ENCODE measurements around the gene NDUFA8. TPM values are rescaled to one million over a fixed set of nuclear protein-coding genes. Genes with fewer than 3 reads are reported as not detected.

NDUFA8 gene
- total RNA-seq, 1 experiment from 2014 or later, result 47.9 TPM

DNA sequence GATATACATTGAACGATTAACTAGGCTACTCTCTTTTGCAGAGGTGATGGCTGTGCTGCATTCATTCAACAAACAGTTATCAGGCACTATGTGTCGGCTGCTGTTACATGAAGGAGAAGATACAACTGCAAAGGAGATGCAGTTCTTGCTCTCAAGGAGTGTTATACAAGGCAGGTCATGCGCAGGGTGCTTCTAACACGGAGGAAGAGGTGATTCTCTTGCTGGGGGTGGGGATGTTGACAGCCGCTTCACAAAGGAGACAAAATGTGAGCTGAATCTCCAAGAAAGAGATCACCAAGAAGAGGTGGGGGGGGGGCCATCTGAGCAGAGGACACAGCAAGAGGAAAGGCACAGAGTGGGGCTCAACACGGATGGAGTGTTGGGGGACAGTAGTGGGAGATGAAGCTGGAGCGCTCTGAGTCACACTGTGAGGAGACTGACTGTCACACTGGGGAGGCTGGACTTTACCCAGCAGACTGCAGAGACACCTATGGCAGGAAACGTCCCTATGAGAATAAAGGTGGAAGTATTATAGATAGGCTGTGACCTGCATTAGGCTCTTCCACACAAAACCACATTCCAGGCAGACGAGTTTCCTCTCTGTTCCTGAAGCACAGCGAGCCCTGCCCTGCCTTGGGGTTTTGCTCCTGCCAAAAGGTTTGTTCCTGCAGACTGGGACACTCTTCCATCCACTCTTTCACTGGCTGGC is 20.9 kb downstream of the NDUFA8 start:
- no peak for DNase-seq (ENCODE audit: low read depth)

DNA sequence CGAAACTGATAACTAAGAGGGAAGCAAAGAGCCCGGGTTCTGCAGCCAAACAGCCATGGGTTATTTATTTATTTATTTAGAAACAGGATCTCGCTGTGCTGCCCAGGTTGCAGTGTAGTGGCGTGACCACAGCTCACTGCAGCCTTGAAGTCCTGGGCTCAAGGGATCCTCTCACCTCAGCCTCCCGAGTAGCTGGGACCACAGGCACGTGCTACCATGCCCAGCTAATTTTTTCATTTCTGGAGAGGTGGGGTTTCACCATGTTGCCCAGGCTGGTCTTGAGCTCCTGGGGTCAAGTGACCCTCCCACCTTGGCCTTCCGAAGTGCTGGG is 24.1 kb downstream of the NDUFA8 start:
- no peak for DNase-seq (ENCODE audit: low read depth)

- DNase-seq (ENCODE audit: low read depth), result no peak
Measured at GRCh38 chr9:122134822-122135528, 24.6 kb downstream of the NDUFA8 start.

GRCh38 chr9:122133984-122134535 is 25.5 kb downstream of the NDUFA8 start:
- DNase-seq (ENCODE audit: low read depth), result no peak

GRCh38 chr9:122133263-122133983 is 26.2 kb downstream of the NDUFA8 start:
- DNase-seq (ENCODE audit: low read depth), result no peak

DNA sequence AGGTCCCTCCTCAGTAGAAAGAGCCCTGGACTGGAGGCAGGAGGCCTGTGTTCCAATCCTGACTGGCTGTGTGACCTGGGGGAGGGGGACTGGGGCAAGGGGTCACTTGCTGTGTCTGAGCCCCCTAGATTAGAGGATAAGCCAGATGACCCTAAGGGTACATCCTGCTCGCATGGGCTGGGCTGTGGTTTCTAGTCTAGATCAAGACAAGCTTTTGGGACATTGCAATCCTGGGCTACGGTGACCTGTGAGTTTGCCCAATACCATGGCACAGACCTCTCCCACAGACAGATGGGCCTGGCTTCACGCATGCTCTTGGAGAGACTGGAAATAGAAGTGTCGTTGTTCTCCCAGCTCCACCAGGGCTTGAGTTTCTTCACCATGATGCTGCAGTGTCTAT is 27.0 kb downstream of the NDUFA8 start:
- no peak for DNase-seq (ENCODE audit: low read depth)

DNA sequence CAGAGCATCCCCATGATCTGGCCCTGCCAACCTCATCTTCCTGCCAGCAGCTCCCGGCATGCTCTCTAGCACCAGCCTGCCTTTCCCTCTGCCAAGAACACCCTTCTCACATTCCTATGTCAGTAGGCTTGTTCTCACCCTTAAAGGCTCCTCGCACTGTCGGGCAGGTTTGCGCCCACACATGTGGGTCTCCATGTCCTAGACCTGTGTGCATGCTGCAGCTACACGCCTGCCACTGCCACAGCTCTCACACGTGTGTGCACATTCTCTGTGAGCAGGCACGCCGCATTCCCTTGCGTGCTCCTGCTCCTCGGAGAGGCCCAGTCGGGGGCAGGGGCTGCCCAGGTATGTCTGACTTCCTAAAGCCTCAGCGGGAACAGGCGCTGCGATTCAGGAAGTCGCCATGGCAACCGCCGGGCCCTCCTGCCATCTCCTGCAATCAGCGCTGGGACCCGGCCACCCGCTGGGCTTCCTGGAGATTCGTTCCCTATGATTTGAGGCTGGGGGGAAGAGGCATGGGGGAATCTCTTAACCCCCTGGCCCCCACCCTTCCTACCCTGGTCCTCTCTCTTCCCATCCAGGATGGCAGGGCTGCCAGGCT is 28.1 kb downstream of the NDUFA8 start:
- no peak for DNase-seq (ENCODE audit: low read depth)

DNA sequence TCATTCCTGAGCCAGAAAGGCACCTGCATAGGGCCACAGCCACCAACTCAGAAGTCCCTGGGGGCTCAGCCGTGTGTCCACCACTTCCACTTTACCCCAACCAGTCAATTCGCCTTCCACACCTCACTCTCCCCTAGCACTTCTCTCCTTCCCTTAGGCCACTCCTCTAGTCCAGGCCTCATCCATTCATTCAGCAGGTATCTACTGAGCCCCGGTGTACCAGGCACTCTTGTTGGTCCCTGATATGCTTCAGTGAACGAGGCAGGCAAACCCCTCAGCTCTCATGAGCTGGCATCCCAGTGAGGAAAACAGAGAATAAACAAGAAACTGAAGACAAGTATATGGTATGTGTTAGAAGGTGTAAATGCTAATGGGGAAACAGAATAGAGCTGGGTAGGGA is 28.7 kb downstream of the NDUFA8 start:
- no peak for DNase-seq (ENCODE audit: low read depth)

DNA sequence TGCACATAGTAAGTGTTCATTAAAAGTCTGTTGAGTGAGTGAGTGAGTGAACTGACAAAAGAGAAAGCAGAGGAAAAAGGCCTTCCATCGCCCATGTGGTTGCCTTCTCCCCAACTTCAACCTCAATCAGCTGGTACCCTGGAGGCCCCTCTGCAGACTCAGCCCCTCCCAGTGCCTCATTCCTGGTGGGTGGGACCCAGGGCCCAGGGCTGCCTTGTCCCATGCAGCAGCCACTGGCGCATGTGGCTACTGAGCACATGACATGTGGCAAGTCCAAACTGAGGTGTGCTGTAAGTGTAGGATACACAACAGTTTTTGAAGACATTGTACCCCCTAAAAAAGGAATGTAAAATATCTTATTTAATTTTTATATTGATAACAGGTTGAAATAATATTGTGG is 29.6 kb downstream of the NDUFA8 start:
- DNase-seq (ENCODE audit: low read depth), result no peak

DNA sequence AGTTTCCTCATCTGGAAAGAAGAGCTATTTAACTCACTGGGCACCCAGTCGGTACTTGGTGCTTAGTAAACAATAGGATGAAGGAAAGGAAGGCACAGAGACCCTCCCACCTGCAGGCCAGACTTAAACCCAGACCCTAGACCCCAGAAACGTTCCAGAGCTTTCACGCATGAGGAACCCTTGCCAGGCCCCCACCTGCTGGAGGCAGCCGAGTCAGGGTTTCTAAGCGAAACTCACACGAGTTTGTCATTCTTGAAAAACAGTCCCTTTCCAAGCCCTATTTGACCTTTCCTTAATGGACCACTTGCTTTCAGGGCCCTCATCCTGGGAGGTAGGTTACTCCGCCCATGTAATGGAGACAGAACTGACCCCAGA is 30.6 kb downstream of the NDUFA8 start:
- no peak for DNase-seq (ENCODE audit: low read depth)

- no peak for DNase-seq (ENCODE audit: low read depth)
Measured at GRCh38 chr9:122128007-122128968, 31.3 kb downstream of the NDUFA8 start.

DNA sequence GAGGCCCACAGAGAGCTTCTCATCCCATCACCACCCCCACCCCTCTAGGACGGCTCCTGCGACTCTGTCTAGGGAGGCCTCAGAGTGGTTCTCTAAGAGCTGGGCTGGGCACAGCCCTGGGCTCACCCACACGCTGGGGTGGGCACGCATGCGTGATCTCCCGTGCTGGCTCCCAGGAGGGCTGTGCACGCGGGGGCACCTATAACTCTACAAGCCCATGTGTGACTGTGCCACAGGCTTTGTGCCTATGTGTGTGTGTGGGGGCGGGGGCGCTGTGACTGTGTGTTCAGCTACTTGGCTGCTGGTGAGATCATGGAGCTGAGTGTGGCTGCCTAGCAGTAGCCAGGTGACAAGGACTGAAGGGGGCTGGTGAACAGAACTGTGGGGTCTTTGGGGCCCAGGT is 32.2 kb downstream of the NDUFA8 start:
- DNase-seq (ENCODE audit: low read depth), result no peak

DNA sequence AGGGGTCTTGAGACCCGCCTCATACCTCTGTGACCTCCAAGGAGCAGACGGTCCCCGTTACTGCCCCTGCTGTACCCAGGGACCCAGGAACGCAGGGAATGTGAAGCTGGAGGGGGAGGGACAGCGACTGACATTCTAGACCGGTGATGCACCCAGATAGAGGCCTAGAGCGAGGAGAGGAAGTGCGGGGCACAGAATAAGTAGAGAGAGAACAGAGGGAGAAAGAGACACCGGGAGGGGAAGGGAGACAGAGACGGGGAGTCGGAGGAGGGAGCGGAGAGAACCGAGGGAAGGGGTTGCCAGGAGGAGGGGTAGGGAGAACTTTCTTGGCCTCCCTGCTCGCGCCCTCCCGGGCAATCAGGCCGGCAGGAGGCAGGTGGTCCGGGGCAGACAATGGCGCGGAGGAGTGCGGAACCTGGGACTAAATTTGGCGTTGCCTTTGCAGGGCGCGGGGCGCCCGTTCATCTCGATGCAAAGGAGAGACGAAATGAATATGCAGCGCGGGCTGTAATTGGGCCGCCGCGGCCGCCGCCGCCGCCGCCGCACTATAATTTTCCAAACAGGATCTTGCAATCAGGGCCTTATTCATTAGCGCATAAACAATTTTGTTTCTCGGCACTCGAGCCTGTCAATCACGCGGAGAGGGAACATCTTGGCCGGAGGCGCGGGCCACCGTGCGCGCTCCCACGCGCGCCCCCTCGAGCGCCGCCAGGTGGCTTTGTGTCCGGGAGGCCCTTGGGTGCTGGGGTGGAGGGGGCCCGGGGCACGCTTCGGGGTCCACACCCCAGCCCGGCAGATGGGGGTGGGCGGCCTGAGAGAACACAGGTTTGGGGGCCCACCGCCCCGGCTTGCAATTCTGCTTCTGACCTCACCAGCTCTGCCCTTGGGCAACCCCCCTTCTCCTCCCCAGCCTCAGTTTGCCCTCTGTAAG is 33.0 kb downstream of the NDUFA8 start:
- no peak for DNase-seq (ENCODE audit: low read depth)

- no peak for DNase-seq (ENCODE audit: low read depth)
Measured at GRCh38 chr9:122125509-122126330, 33.9 kb downstream of the NDUFA8 start.

DNA sequence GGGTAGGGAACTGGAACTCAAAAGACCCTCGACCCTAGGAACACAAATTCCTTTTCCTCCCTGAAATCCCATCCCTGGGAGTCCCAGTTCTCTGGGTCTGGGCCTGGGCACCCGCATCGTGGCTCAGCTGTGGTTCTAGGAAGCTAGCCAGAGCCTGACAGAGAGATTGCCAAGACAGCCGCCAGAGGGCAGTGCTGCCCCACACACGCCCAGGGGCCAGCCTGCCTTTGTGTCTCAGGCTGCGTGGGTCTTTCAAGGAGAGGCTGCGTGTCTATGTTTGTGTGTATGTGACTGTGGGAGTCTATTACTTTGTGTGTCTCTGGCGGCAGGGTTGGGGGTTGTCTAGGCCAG is 34.4 kb downstream of the NDUFA8 start:
- peak; percentile 60 for DNase-seq (ENCODE audit: low read depth)

DNA sequence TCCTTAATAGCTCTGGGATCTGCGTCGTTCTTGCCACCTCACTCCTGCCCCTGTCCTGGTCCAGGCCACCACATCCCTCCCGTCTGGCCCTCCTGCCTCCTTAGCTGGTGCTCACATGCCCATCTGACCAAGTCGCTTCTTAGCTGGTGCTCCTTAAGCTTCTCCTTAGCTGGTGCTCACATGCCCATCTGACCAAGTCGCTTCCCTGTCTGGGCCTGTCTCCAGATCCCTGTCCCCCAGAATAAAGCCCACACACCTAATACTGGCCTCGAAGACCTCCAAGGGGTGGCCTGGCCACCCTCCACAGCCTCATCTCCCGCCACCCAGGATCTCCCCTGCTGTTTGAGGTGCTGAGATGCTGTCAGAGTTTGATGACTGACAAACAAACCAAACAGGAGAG is 35.1 kb downstream of the NDUFA8 start:
- no peak for DNase-seq (ENCODE audit: low read depth)

DNA sequence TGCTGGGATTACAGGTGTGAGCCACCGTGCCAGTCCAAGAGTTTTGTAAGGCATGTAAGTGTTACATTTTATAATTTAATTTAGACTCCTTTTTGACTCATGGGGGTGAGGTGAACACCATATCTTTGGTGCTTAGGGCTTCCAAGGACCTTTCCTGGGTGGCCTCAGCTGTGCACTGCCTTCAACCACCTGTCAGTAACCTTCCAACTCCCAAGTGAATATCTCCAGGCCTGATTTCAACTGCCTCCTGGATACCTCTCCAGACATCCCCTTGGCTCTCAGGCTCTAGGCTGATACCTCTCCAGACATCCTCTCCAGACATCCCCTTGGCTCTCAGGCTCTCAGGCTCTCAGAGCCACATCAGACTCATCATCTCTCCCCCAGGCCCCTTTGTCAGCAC is 35.5 kb downstream of the NDUFA8 start:
- DNase-seq (ENCODE audit: low read depth), result no peak

DNA sequence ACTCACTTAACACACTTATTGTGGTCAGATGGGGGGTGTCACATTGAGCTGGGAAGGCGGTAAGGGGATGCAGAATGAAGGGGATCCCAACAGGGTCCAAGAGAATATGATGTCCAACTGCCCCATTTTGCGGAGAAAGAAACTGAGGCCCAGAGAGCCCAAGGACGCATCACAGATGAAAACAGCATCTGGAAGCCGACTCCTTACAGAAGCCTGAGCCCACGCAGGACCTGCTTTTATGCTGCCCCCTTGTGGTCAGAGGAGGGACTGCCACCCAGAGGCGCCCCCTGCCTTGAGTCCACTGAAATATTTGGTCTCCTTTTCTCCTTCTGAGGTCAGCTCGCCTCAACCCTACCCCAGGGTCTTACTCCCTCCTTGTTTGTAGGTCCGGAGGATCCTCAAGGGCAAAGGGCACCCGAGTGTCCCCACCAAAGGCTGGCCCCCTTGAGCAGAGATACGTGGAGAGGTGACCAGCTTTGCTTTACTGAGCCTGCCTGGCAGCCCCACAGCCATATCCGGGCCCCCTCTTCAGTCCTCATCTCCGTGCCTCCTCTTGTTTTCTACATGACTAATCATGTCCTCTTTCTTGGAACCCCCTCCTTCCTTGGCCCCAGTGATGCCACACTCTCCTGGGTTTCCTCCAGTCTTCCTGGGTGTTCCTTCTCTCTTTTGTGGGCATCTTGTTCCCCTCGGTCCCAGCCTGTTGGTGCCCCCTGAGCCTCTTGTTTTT is 36.5 kb downstream of the NDUFA8 start:
- DNase-seq (ENCODE audit: low read depth), result peak; percentile 65
